IPS-18a (cell line): Measurements from ENCODE around the gene ZNF280B.
"Not testable (repeated sequence)": the region's sequence is repeated elsewhere in the genome, so short reads cannot be mapped to it uniquely, and the experiment has no call there.

Experiments used
- H3K27ac ChIP-seq: one replicate; pipeline ENCODE4 v1.5.1; 2013; ENCODE audit warnings: low read length
- H3K27me3 ChIP-seq: one replicate; pipeline ENCODE4 v1.6.1; 2013; ENCODE audit warnings: mild to moderate bottlenecking, low read length; ENCODE audit not compliant: control insufficient read depth, insufficient read depth
- H3K36me3 ChIP-seq: one replicate; pipeline ENCODE4 v1.6.1; 2013; ENCODE audit warnings: low read depth, low read length; ENCODE audit not compliant: control insufficient read depth
- H3K4me1 ChIP-seq: one replicate; pipeline ENCODE4 v1.6.1; 2013; ENCODE audit warnings: low read depth, low read length; ENCODE audit not compliant: control insufficient read depth
- H3K4me3 ChIP-seq: one replicate; pipeline ENCODE4 v1.5.1; 2013; ENCODE audit warnings: low read length
- H3K9ac ChIP-seq: one replicate; pipeline ENCODE4 v1.6.1; 2013; ENCODE audit warnings: mild to moderate bottlenecking, low read length, moderate library complexity
- H3K9me3 ChIP-seq: one replicate; pipeline ENCODE4 v1.6.1; 2013; ENCODE audit warnings: low read depth, low read length; ENCODE audit not compliant: control insufficient read depth

The ZNF280B gene

GRCh38 chr22:22519591-22519990, 11.0 kb upstream of the ZNF280B start:
- no peak overlapping the region for H3K9ac ChIP-seq
- no peak overlapping the region for H3K4me3 ChIP-seq
- peaks cover 4% of the 10 kb centered on the region for H3K4me1 ChIP-seq
- no peaks in the 10 kb centered on the region for H3K9me3 ChIP-seq
- H3K27ac ChIP-seq: no peak overlapping the region
- H3K27me3 ChIP-seq: peaks cover 67% of the 10 kb centered on the region
- no peaks in the 10 kb centered on the region for H3K36me3 ChIP-seq

GRCh38 chr22:22516992-22517391, 8.4 kb upstream of the ZNF280B start:
- Histone ChIP-seq H3K4me1 (peaks cover 4% of the 10 kb centered on the region), H3K27ac (no peak overlapping the region), H3K9ac (no peak overlapping the region), H3K9me3 (no peaks in the 10 kb centered on the region), H3K4me3 (no peak overlapping the region), H3K36me3 (no peaks in the 10 kb centered on the region), H3K27me3 (peaks cover 73% of the 10 kb centered on the region)

- H3K27me3 ChIP-seq: peaks cover 70% of the 10 kb centered on the region
- no peak overlapping the region for H3K4me3 ChIP-seq
- H3K9ac ChIP-seq: no peak overlapping the region
- no peaks in the 10 kb centered on the region for H3K9me3 ChIP-seq
- no peak overlapping the region for H3K27ac ChIP-seq
- no peaks in the 10 kb centered on the region for H3K36me3 ChIP-seq
- peaks cover 4% of the 10 kb centered on the region for H3K4me1 ChIP-seq
Observed at GRCh38 chr22:22515890-22516289, 7.3 kb upstream of the ZNF280B start.

- not testable (repeated sequence) for H3K9ac ChIP-seq, H3K4me1 ChIP-seq, H3K36me3 ChIP-seq, H3K27ac ChIP-seq, H3K4me3 ChIP-seq, H3K9me3 ChIP-seq
- peaks cover 55% of the 10 kb centered on the region for H3K27me3 ChIP-seq
Observed at GRCh38 chr22:22514431-22514830, 5.9 kb upstream of the ZNF280B start.

- Histone ChIP-seq H3K4me3 (no peak overlapping the region), H3K9ac (no peak overlapping the region), H3K4me1 (no peaks in the 10 kb centered on the region), H3K36me3 (no peaks in the 10 kb centered on the region), H3K27ac (no peak overlapping the region), H3K27me3 (peaks cover 55% of the 10 kb centered on the region), H3K9me3 (no peaks in the 10 kb centered on the region)
Observed at GRCh38 chr22:22513619-22514018, 5.1 kb upstream of the ZNF280B start.

- no peaks in the 10 kb centered on the region for H3K36me3 ChIP-seq
- H3K27me3 ChIP-seq: peaks cover 55% of the 10 kb centered on the region
- H3K4me3 ChIP-seq: no peak overlapping the region
- H3K4me1 ChIP-seq: no peaks in the 10 kb centered on the region
- H3K9ac ChIP-seq: no peak overlapping the region
- no peaks in the 10 kb centered on the region for H3K9me3 ChIP-seq
- no peak overlapping the region for H3K27ac ChIP-seq
Observed at GRCh38 chr22:22512951-22513350, 4.4 kb upstream of the ZNF280B start.

GRCh38 chr22:22510833-22511232, 2.3 kb upstream of the ZNF280B start:
- peaks cover 46% of the 10 kb centered on the region for H3K27me3 ChIP-seq
- H3K36me3 ChIP-seq, H3K9ac ChIP-seq, H3K4me3 ChIP-seq, H3K9me3 ChIP-seq, H3K4me1 ChIP-seq, H3K27ac ChIP-seq: not testable (repeated sequence)

- not testable (repeated sequence) for H3K27ac ChIP-seq, H3K4me3 ChIP-seq, H3K4me1 ChIP-seq, H3K36me3 ChIP-seq, H3K9ac ChIP-seq, H3K9me3 ChIP-seq
- H3K27me3 ChIP-seq: peaks cover 37% of the 10 kb centered on the region
Observed at GRCh38 chr22:22509912-22510311, 1.4 kb upstream of the ZNF280B start.

GRCh38 chr22:22507743-22508273, 734 bp downstream of the ZNF280B start:
- peak overlapping the region; percentile 65 for H3K4me3 ChIP-seq
- H3K36me3 ChIP-seq: peaks cover 28% of the 10 kb centered on the region
- no peaks in the 10 kb centered on the region for H3K9me3 ChIP-seq
- no peak overlapping the region for H3K27ac ChIP-seq
- no peaks in the 10 kb centered on the region for H3K4me1 ChIP-seq
- peak overlapping the region; percentile 71 for H3K9ac ChIP-seq
- H3K27me3 ChIP-seq: peaks cover 18% of the 10 kb centered on the region

GRCh38 chr22:22506736-22507135, 1.8 kb downstream of the ZNF280B start:
- Histone ChIP-seq H3K27me3 (peaks cover 7% of the 10 kb centered on the region), H3K4me1 (no peaks in the 10 kb centered on the region), H3K9me3 (no peaks in the 10 kb centered on the region), H3K9ac (no peak overlapping the region), H3K4me3 (no peak overlapping the region), H3K27ac (no peak overlapping the region), H3K36me3 (peaks cover 37% of the 10 kb centered on the region)

- H3K4me3 ChIP-seq: no peak overlapping the region
- no peaks in the 10 kb centered on the region for H3K9me3 ChIP-seq
- H3K9ac ChIP-seq: no peak overlapping the region
- H3K27me3 ChIP-seq: no peaks in the 10 kb centered on the region
- H3K4me1 ChIP-seq: no peaks in the 10 kb centered on the region
- H3K36me3 ChIP-seq: peaks cover 23% of the 10 kb centered on the region
- H3K27ac ChIP-seq: no peak overlapping the region
Observed at GRCh38 chr22:22498267-22498666, 10.3 kb downstream of the ZNF280B start.

GRCh38 chr22:22491589-22491988, 17.0 kb downstream of the ZNF280B start:
- not testable (repeated sequence) for H3K9me3 ChIP-seq, H3K4me3 ChIP-seq, H3K4me1 ChIP-seq, H3K27ac ChIP-seq, H3K9ac ChIP-seq, H3K27me3 ChIP-seq
- H3K36me3 ChIP-seq: peaks cover 53% of the 10 kb centered on the region
